SK-N-SH (cell line): ENCODE results near the gene FAM184A. TPM values are rescaled to one million over a fixed set of nuclear protein-coding genes. Genes with fewer than 3 reads are reported as not detected.

Experiments
- CTCF ChIA-PET: fragments of 300-600, 350-600 bp; formaldehyde crosslinking; extraction: SDS; loops from one replicate; lab custom pipeline; 2021; lab: Yijun Ruan, JAX
- POLR2A ChIA-PET: fragments of 350-600 bp; sonication (Branson Sonifier 250); formaldehyde crosslinking; extraction: SDS; loops from one replicate; lab custom pipeline; 2020; ENCODE audit warnings: antibody characterized with exemption, inconsistent platforms; lab: Yijun Ruan, JAX
- DNase-seq: peaks from one replicate; pipeline ENCODE4 v3.0.0; 2012
- H2AFZ ChIP-seq: fragments of 200-600 bp; sonication (generic); 2 replicates; pipeline ENCODE4 v1.8.1; 2016; ENCODE audit warnings: antibody characterized with exemption, mild to moderate bottlenecking, low read depth
- H3F3A ChIP-seq: fragments of 200-600 bp; sonication (generic); replicated peaks from 2 replicates; pipeline ENCODE3; 2016; ENCODE audit warnings: antibody characterized with exemption, mild to moderate bottlenecking; ENCODE audit not compliant: insufficient read depth
- H3K27ac ChIP-seq, 2 experiments: fragments of 200-500 bp in 1 of 2; fragments of 200-600 bp in 1 of 2; sonication (Bioruptor generic) in 1 of 2; sonication (generic), shearing (Covaris generic) in 1 of 2; 2 replicates each; pipeline versions ENCODE4 v1.5.1 to v1.6.1; 2014 to 2016; ENCODE audit warnings: low read depth in 2 of 2, inconsistent platforms in 1 of 2, low read length in 1 of 2, mild to moderate bottlenecking in 1 of 2, mixed read lengths in 1 of 2
- H3K27me3 ChIP-seq: fragments of 200-600 bp; sonication (generic), shearing (Covaris generic); 2 replicates; pipeline ENCODE4 v1.6.1; 2016; ENCODE audit warnings: mixed run types; ENCODE audit not compliant: insufficient read depth
- H3K36me3 ChIP-seq, 2 experiments: fragments of 200-500 bp in 1 of 2; fragments of 200-600 bp in 1 of 2; sonication (Bioruptor generic) in 1 of 2; sonication (generic) in 1 of 2; replicated peaks in 1 of 2; 2 replicates each; pipeline versions ENCODE3 to v1.5.1; 2014 to 2016; ENCODE audit warnings: low read length in 1 of 2, mild to moderate bottlenecking in 1 of 2; ENCODE audit not compliant: insufficient read depth in 2 of 2, control insufficient read depth in 1 of 2
- H3K4me1 ChIP-seq, 2 experiments: fragments of 200-500 bp in 1 of 2; fragments of 200-600 bp in 1 of 2; sonication (Bioruptor generic) in 1 of 2; sonication (generic), shearing (Covaris generic) in 1 of 2; 2 replicates each; pipeline versions ENCODE4 v1.5.1 to v1.6.1; 2014 to 2016; ENCODE audit warnings: low read depth in 1 of 2, low read length in 1 of 2, mixed run types in 1 of 2; ENCODE audit not compliant: insufficient read depth in 2 of 2, control insufficient read depth in 1 of 2
- H3K4me2 ChIP-seq: fragments of 200-600 bp; sonication (generic), shearing (Covaris generic); 2 replicates; pipeline ENCODE4 v1.6.1; 2017; ENCODE audit warnings: mixed run types
- H3K4me3 ChIP-seq, 2 experiments: fragments of 200-500 bp in 1 of 2; fragments of 200-600 bp in 1 of 2; sonication (Bioruptor generic) in 1 of 2; sonication (generic), shearing (Covaris generic) in 1 of 2; 2 replicates each; pipeline versions ENCODE4 v1.5.1 to v1.8.1; 2014 to 2016; ENCODE audit warnings: low read depth in 2 of 2, inconsistent platforms in 1 of 2, low read length in 1 of 2, mild to moderate bottlenecking in 1 of 2, mixed read lengths in 1 of 2, moderate library complexity in 1 of 2
- H3K79me2 ChIP-seq: fragments of 200-600 bp; sonication (generic); 2 replicates; pipeline ENCODE4 v1.8.1; 2017; ENCODE audit warnings: mild to moderate bottlenecking; ENCODE audit not compliant: insufficient read depth
- H3K9ac ChIP-seq: fragments of 200-600 bp; sonication (generic); 2 replicates; pipeline ENCODE4 v1.6.1; 2017; ENCODE audit warnings: mixed run types
- H3K9me2 ChIP-seq: fragments of 200-600 bp; sonication (generic); 2 replicates; pipeline ENCODE4 v1.6.1; 2017; ENCODE audit warnings: mixed run types
- H3K9me3 ChIP-seq: fragments of 200-600 bp; sonication (generic); 2 replicates; pipeline ENCODE4 v1.6.1; 2017; ENCODE audit warnings: mixed run types, mild to moderate bottlenecking, moderate library complexity
- H4K20me1 ChIP-seq: fragments of 200-600 bp; sonication (generic); 2 replicates; pipeline ENCODE4 v1.6.1; 2017; ENCODE audit warnings: mild to moderate bottlenecking, mixed run types; ENCODE audit not compliant: insufficient read depth
- FOSL2 ChIP-seq: IDR thresholded peaks from 2 replicates; pipeline ENCODE4 v1.4.0; 2012; ENCODE audit warnings: low read depth, mild to moderate bottlenecking, moderate library complexity, borderline replicate concordance
- GABPA ChIP-seq: IDR thresholded peaks from 2 replicates; pipeline ENCODE4 v1.4.0; 2012; ENCODE audit warnings: low read depth, mild to moderate bottlenecking
- POLR2AphosphoS5 ChIP-seq: IDR thresholded peaks from 2 replicates; pipeline ENCODE4 v1.6.1; 2012; ENCODE audit warnings: low read depth, low read length
- RAD21 ChIP-seq: IDR thresholded peaks from 2 replicates; pipeline ENCODE4 v1.6.1; 2012; ENCODE audit warnings: mild to moderate bottlenecking, low read length
- RFX5 ChIP-seq: IDR thresholded peaks from 2 replicates; pipeline ENCODE4 v1.6.1; 2012; ENCODE audit warnings: mild to moderate bottlenecking, improper control_type of control experiment, low read length
- TAF1 ChIP-seq: IDR thresholded peaks from 2 replicates; pipeline ENCODE4 v1.6.1; 2012; ENCODE audit warnings: low read depth, mild to moderate bottlenecking, low read length, moderate library complexity, borderline replicate concordance
- TCF12 ChIP-seq: IDR thresholded peaks from 2 replicates; pipeline ENCODE4 v1.4.0; 2012
- TEAD4 ChIP-seq: IDR thresholded peaks from 2 replicates; pipeline ENCODE4 v1.4.0; 2012; ENCODE audit warnings: mild to moderate bottlenecking, borderline replicate concordance; ENCODE audit not compliant: insufficient read depth
- YY1 ChIP-seq: IDR thresholded peaks from 2 replicates; pipeline ENCODE4 v1.4.0; 2012; ENCODE audit warnings: low read depth, mild to moderate bottlenecking
- polyA plus RNA-seq, 3 experiments: library from polyadenylated mRNA; depleted of rRNA; stranded (reverse); fragments of >200 nt; gene quantifications; 2 replicates each; pipeline ENCODE4 v1.2.3, GENCODE V29; 2012
- TF ChIP-seq, protein P1 (sequence below): IDR thresholded peaks from 2 replicates; pipeline ENCODE4; 2012
- TF ChIP-seq, protein P2 (sequence below): fragments of 150-350 bp; IDR thresholded peaks from 2 replicates; pipeline ENCODE4 v1.6.1; 2017; ENCODE audit warnings: antibody characterized with exemption, low read length, low read depth, borderline replicate concordance
- TF ChIP-seq, protein P3 (sequence below): IDR thresholded peaks from 2 replicates; pipeline ENCODE4 v1.4.0; 2012; ENCODE audit warnings: low read depth
- TF ChIP-seq, protein P4 (sequence below): IDR thresholded peaks from 2 replicates; pipeline ENCODE4 v1.4.0; 2012; ENCODE audit warnings: low read depth, borderline replicate concordance
- TF ChIP-seq, protein P5 (sequence below): IDR thresholded peaks from 2 replicates; pipeline ENCODE4 v1.6.1; 2012; ENCODE audit warnings: mild to moderate bottlenecking, low read depth, low read length, moderate library complexity
- TF ChIP-seq, protein P6 (sequence below): fragments of 150-350 bp; IDR thresholded peaks from 2 replicates; pipeline ENCODE4 v1.6.1; 2016; ENCODE audit warnings: mild to moderate bottlenecking, low read depth, low read length

FAM184A gene
- polyA plus RNA-seq, 1 of the 3 experiments (the other 2 are of a cell fraction) = 0.38 TPM

DNA sequence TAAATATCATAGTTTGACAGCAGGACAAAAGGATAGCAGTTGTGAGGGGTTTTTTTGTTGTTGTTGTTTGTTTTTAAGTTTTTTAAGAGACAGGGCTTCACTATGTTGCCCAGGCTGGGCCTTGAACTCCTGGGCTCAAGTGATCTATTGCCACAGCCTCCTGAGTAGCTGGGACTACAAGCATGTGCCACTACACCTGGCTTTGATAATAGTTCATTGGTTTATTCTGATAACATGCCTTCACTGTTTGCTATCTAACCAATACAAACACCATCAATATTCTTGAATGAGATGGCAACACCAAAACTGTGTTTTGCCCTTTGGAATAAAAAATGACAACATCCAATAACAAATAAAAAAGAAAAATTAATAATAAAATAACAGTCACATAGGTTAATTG lies 41.2 kb downstream of the FAM184A start:
- no peak overlapping the region for H3K27ac ChIP-seq
- TF ChIP-seq GABPA = no peak
- TF ChIP-seq, protein P1, sequence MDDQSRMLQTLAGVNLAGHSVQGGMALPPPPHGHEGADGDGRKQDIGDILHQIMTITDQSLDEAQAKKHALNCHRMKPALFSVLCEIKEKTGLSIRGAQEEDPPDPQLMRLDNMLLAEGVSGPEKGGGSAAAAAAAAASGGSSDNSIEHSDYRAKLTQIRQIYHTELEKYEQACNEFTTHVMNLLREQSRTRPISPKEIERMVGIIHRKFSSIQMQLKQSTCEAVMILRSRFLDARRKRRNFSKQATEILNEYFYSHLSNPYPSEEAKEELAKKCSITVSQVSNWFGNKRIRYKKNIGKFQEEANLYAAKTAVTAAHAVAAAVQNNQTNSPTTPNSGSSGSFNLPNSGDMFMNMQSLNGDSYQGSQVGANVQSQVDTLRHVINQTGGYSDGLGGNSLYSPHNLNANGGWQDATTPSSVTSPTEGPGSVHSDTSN = no peak
- TF ChIP-seq TAF1 = no peak
- TF ChIP-seq, protein P2, sequence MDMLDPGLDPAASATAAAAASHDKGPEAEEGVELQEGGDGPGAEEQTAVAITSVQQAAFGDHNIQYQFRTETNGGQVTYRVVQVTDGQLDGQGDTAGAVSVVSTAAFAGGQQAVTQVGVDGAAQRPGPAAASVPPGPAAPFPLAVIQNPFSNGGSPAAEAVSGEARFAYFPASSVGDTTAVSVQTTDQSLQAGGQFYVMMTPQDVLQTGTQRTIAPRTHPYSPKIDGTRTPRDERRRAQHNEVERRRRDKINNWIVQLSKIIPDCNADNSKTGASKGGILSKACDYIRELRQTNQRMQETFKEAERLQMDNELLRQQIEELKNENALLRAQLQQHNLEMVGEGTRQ = no peak
- TF ChIP-seq, protein P3, sequence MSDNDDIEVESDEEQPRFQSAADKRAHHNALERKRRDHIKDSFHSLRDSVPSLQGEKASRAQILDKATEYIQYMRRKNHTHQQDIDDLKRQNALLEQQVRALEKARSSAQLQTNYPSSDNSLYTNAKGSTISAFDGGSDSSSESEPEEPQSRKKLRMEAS = no peak
- no peak for TF ChIP-seq RFX5
- no peak for TF ChIP-seq TEAD4
- TF ChIP-seq TCF12 = no peak
- no peak for TF ChIP-seq FOSL2
- no peak for TF ChIP-seq YY1
- TF ChIP-seq POLR2AphosphoS5 = no peak
- TF ChIP-seq, protein P4, sequence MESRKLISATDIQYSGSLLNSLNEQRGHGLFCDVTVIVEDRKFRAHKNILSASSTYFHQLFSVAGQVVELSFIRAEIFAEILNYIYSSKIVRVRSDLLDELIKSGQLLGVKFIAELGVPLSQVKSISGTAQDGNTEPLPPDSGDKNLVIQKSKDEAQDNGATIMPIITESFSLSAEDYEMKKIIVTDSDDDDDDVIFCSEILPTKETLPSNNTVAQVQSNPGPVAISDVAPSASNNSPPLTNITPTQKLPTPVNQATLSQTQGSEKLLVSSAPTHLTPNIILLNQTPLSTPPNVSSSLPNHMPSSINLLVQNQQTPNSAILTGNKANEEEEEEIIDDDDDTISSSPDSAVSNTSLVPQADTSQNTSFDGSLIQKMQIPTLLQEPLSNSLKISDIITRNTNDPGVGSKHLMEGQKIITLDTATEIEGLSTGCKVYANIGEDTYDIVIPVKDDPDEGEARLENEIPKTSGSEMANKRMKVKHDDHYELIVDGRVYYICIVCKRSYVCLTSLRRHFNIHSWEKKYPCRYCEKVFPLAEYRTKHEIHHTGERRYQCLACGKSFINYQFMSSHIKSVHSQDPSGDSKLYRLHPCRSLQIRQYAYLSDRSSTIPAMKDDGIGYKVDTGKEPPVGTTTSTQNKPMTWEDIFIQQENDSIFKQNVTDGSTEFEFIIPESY = no peak
- TF ChIP-seq, protein P5, sequence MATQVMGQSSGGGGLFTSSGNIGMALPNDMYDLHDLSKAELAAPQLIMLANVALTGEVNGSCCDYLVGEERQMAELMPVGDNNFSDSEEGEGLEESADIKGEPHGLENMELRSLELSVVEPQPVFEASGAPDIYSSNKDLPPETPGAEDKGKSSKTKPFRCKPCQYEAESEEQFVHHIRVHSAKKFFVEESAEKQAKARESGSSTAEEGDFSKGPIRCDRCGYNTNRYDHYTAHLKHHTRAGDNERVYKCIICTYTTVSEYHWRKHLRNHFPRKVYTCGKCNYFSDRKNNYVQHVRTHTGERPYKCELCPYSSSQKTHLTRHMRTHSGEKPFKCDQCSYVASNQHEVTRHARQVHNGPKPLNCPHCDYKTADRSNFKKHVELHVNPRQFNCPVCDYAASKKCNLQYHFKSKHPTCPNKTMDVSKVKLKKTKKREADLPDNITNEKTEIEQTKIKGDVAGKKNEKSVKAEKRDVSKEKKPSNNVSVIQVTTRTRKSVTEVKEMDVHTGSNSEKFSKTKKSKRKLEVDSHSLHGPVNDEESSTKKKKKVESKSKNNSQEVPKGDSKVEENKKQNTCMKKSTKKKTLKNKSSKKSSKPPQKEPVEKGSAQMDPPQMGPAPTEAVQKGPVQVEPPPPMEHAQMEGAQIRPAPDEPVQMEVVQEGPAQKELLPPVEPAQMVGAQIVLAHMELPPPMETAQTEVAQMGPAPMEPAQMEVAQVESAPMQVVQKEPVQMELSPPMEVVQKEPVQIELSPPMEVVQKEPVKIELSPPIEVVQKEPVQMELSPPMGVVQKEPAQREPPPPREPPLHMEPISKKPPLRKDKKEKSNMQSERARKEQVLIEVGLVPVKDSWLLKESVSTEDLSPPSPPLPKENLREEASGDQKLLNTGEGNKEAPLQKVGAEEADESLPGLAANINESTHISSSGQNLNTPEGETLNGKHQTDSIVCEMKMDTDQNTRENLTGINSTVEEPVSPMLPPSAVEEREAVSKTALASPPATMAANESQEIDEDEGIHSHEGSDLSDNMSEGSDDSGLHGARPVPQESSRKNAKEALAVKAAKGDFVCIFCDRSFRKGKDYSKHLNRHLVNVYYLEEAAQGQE = no peak
- TF ChIP-seq, protein P6, sequence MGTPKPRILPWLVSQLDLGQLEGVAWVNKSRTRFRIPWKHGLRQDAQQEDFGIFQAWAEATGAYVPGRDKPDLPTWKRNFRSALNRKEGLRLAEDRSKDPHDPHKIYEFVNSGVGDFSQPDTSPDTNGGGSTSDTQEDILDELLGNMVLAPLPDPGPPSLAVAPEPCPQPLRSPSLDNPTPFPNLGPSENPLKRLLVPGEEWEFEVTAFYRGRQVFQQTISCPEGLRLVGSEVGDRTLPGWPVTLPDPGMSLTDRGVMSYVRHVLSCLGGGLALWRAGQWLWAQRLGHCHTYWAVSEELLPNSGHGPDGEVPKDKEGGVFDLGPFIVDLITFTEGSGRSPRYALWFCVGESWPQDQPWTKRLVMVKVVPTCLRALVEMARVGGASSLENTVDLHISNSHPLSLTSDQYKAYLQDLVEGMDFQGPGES = no peak
- TF ChIP-seq RAD21 = no peak
- H3F3A ChIP-seq = no peaks in the 10 kb centered on the region
- H3K27me3 ChIP-seq = no peaks in the 10 kb centered on the region
- H3K9me3 ChIP-seq = no peaks in the 10 kb centered on the region
- no peaks in the 10 kb centered on the region for H3K9me2 ChIP-seq
- no peak overlapping the region for H3K9ac ChIP-seq
- H2AFZ ChIP-seq = no peak overlapping the region
- CTCF ChIA-PET = no interaction called here
- H3K4me2 ChIP-seq = no peak overlapping the region
- POLR2A ChIA-PET = no interaction called here
- no peaks in the 10 kb centered on the region for H4K20me1 ChIP-seq
- no peaks in the 10 kb centered on the region; a peak in 1 of 4 replicates for H3K4me1 ChIP-seq
- H3K79me2 ChIP-seq = no peaks in the 10 kb centered on the region
- no peak overlapping the region for H3K4me3 ChIP-seq
- no peak for DNase-seq
- H3K36me3 ChIP-seq = no peaks in the 10 kb centered on the region
